Small intestine (tissue), 7 donors: Measurements from ENCODE around the gene C1QTNF8. TPM values are rescaled to one million over a fixed set of nuclear protein-coding genes. Genes with fewer than 3 reads are reported as not detected.
A peak's percentile ranks its signal among the peaks of the same experiment; 100 is the strongest.

Experiments
- DNase-seq, 2 donors: peaks; one replicate each; pipeline versions ENCODE4 v3.0.0 to v3.0.0-alpha.2; 2013
- FAIRE-seq: peaks from 2 replicates; lab custom pipeline; 2012; peaks lifted over from hg19 to GRCh38; lab: Jason Lieb, UNC
- H3K27ac ChIP-seq, 3 donors: one replicate each; pipeline ENCODE4 v1.5.1; 2013; ENCODE audit warnings: low read length in 2 of 3, mild to moderate bottlenecking in 2 of 3, control low read depth in 1 of 3, inconsistent platforms in 1 of 3, low read depth in 1 of 3, moderate library complexity in 1 of 3
- H3K27me3 ChIP-seq, 3 donors: one replicate each; pipeline ENCODE4 v1.6.1; 2013; ENCODE audit warnings: low read length in 3 of 3, inconsistent platforms in 1 of 3; ENCODE audit not compliant: control insufficient read depth in 3 of 3, insufficient read depth in 3 of 3
- H3K36me3 ChIP-seq, 3 donors: one replicate each; pipeline ENCODE4 v1.6.1; 2013; ENCODE audit warnings: low read length in 3 of 3, inconsistent platforms in 1 of 3, low read depth in 1 of 3, mild to moderate bottlenecking in 1 of 3, moderate library complexity in 1 of 3; ENCODE audit not compliant: control insufficient read depth in 3 of 3, insufficient read depth in 2 of 3
- H3K4me1 ChIP-seq, 3 donors: one replicate each; pipeline ENCODE4 v1.6.1; 2013; ENCODE audit warnings: low read length in 2 of 3, inconsistent platforms in 1 of 3, low read depth in 1 of 3, mild to moderate bottlenecking in 1 of 3, moderate library complexity in 1 of 3; ENCODE audit not compliant: control insufficient read depth in 3 of 3, insufficient read depth in 2 of 3
- H3K4me3 ChIP-seq, 3 donors: one replicate each; pipeline ENCODE4 v1.5.1; 2013; ENCODE audit warnings: low read length in 3 of 3, control low read depth in 1 of 3, inconsistent platforms in 1 of 3, low read depth in 1 of 3, mild to moderate bottlenecking in 1 of 3, moderate library complexity in 1 of 3
- H3K9me3 ChIP-seq, 2 donors: one replicate each; pipeline ENCODE4 v1.6.1; 2013; ENCODE audit warnings: low read depth in 1 of 2, low read length in 1 of 2; ENCODE audit not compliant: control insufficient read depth in 2 of 2, insufficient read depth in 1 of 2
- WGBS, 3 donors: extraction: QIAGEN DNeasy Blood & Tissue Kit; methylation state at CpG; one replicate each; pipeline ENCODE4 v1.1.7; 2013; 5-methylcytosine and 5-hydroxymethylcytosine counted together
- polyA plus RNA-seq, 4 donors: library from polyadenylated mRNA; stranded (reverse) in 3 of 4; unstranded in 1 of 4; fragments of 200-250 nt in 3 of 4; fragments of 120-200 nt in 1 of 4; gene quantifications; one replicate each; pipeline versions ENCODE4 v1.2.1 to v1.2.3, GENCODE V29; 2013
- donor health status: healthy with polysubstance abuse.
- donor health status: control.
- donor health status: control.
- donor health status: Bipolar disorder and iron deficiency.
- donor health status: healthy.

C1QTNF8 gene
- polyA plus RNA-seq, 4 donors, result 0.07 TPM; not detected in 3

- FAIRE-seq (no peak), DNase-seq (no peak)
- Histone ChIP-seq H3K4me3 (no peak overlapping the region), H3K27ac (no peak overlapping the region), H3K9me3 (no peaks in the 10 kb centered on the region), H3K27me3 (peaks cover 0 to 3% (median 0%) of the 10 kb centered on the region in 3 donors), H3K36me3 (no peaks in the 10 kb centered on the region), H3K4me1 (peaks cover 0 to 2% (median 0%) of the 10 kb centered on the region in 3 donors)
- 80 to 83% (median 81%) methylated on average over 22 to 23 of the region's 23 CpGs for WGBS, 3 donors
These were observed 44.6 kb upstream of the C1QTNF8 start for GRCh38 chr16:1140582-1141162.

- FAIRE-seq (no peak), DNase-seq (no peak)
- WGBS, 3 donors, result 87 to 90% (median 89%) methylated on average over 24 of the region's 24 CpGs
- H3K27me3 ChIP-seq, result peaks cover 0 to 3% (median 0%) of the 10 kb centered on the region in 3 donors
- peaks cover 2 to 14% (median 2%) of the 10 kb centered on the region in 3 donors for H3K4me1 ChIP-seq
- no peaks in the 10 kb centered on the region for H3K9me3 ChIP-seq
- H3K27ac ChIP-seq, result no peak overlapping the region
- H3K36me3 ChIP-seq, result no peaks in the 10 kb centered on the region
- no peak overlapping the region for H3K4me3 ChIP-seq
These were observed 41.6 kb upstream of the C1QTNF8 start for GRCh38 chr16:1137604-1138003.

- Histone ChIP-seq H3K27ac (peak overlapping the region in 1 of 3 donors; percentile 23), H3K9me3 (no peaks in the 10 kb centered on the region), H3K36me3 (no peaks in the 10 kb centered on the region), H3K4me3 (no peak overlapping the region), H3K4me1 (peaks cover 2 to 14% (median 2%) of the 10 kb centered on the region in 3 donors), H3K27me3 (peaks cover 0 to 3% (median 0%) of the 10 kb centered on the region in 3 donors)
- 33 to 73% (median 37%) methylated on average over 3 of the region's 3 CpGs for WGBS, 3 donors
- DNase-seq (no peak), FAIRE-seq (no peak)
These were observed 39.4 kb upstream of the C1QTNF8 start for GRCh38 chr16:1135459-1135825.

- peaks cover 0 to 3% (median 0%) of the 10 kb centered on the region in 3 donors for H3K27me3 ChIP-seq
- peak overlapping the region in 1 of 3 donors; percentile 23 for H3K27ac ChIP-seq
- WGBS, 3 donors, result 11 to 55% (median 32%) methylated on average over 30 of the region's 30 CpGs
- H3K36me3 ChIP-seq, result no peaks in the 10 kb centered on the region
- no peaks in the 10 kb centered on the region for H3K9me3 ChIP-seq
- DNase-seq, result peak; percentile 21 to 55
- no peak for FAIRE-seq
- H3K4me3 ChIP-seq, result no peak overlapping the region
- H3K4me1 ChIP-seq, result peaks cover 2 to 14% (median 2%) of the 10 kb centered on the region in 3 donors
These were observed 38.9 kb upstream of the C1QTNF8 start for GRCh38 chr16:1134776-1135458.

GRCh38 chr16:1133810-1134520, 37.9 kb upstream of the C1QTNF8 start:
- H3K27me3 ChIP-seq, result peaks cover 0 to 3% (median 0%) of the 10 kb centered on the region in 3 donors
- no peaks in the 10 kb centered on the region for H3K36me3 ChIP-seq
- H3K9me3 ChIP-seq, result no peaks in the 10 kb centered on the region
- FAIRE-seq, result no peak
- H3K4me3 ChIP-seq, result no peak overlapping the region
- peaks cover 2 to 14% (median 2%) of the 10 kb centered on the region in 3 donors for H3K4me1 ChIP-seq
- DNase-seq, result no peak
- no peak overlapping the region for H3K27ac ChIP-seq
- 32 to 53% (median 43%) methylated on average over 23 to 30 of the region's 30 CpGs for WGBS, 3 donors

- no peak for FAIRE-seq
- peaks cover 2 to 14% (median 2%) of the 10 kb centered on the region in 3 donors for H3K4me1 ChIP-seq
- no peaks in the 10 kb centered on the region for H3K9me3 ChIP-seq
- H3K36me3 ChIP-seq, result no peaks in the 10 kb centered on the region
- peaks cover 0 to 3% (median 0%) of the 10 kb centered on the region in 3 donors for H3K27me3 ChIP-seq
- DNase-seq, result no peak
- H3K4me3 ChIP-seq, result no peak overlapping the region
- 67 to 77% (median 68%) methylated on average over 18 of the region's 18 CpGs for WGBS, 3 donors
- no peak overlapping the region for H3K27ac ChIP-seq
These were observed 37.2 kb upstream of the C1QTNF8 start for GRCh38 chr16:1133271-1133670.

- 30 to 57% (median 49%) methylated on average over 12 to 15 of the region's 15 CpGs for WGBS, 3 donors
- peaks cover 2 to 14% (median 2%) of the 10 kb centered on the region in 3 donors for H3K4me1 ChIP-seq
- FAIRE-seq (no peak), DNase-seq (no peak)
- H3K4me3 ChIP-seq, result no peak overlapping the region
- peaks cover 0 to 3% (median 0%) of the 10 kb centered on the region in 3 donors for H3K27me3 ChIP-seq
- no peaks in the 10 kb centered on the region for H3K9me3 ChIP-seq
- H3K36me3 ChIP-seq, result no peaks in the 10 kb centered on the region
- no peak overlapping the region for H3K27ac ChIP-seq
These were observed 36.4 kb upstream of the C1QTNF8 start for GRCh38 chr16:1132431-1132830.

- FAIRE-seq, result no peak
- peaks cover 0 to 3% (median 0%) of the 10 kb centered on the region in 3 donors for H3K27me3 ChIP-seq
- H3K27ac ChIP-seq, result no peak overlapping the region
- WGBS, 3 donors, result 91 to 92% (median 91%) methylated on average over 20 to 35 of the region's 35 CpGs
- H3K9me3 ChIP-seq, result no peaks in the 10 kb centered on the region
- no peaks in the 10 kb centered on the region for H3K36me3 ChIP-seq
- DNase-seq, result no peak
- peaks cover 2 to 14% (median 2%) of the 10 kb centered on the region in 3 donors for H3K4me1 ChIP-seq
- H3K4me3 ChIP-seq, result no peak overlapping the region
These were observed 35.4 kb upstream of the C1QTNF8 start for GRCh38 chr16:1131378-1131994.
